D721Med (cell line): ENCODE measurements around the gene POLN.

Experiments
- DNase-seq: peaks from one replicate; pipeline ENCODE4 v3.0.0; 2011; ENCODE audit warnings: low spot score; ENCODE audit not compliant: insufficient read length
- FAIRE-seq: peaks from 2 replicates; lab custom pipeline; 2011; peaks lifted over from hg19 to GRCh38; lab: Jason Lieb, UNC
- TF ChIP-seq, protein P1 (sequence below): IDR thresholded peaks from 2 replicates; pipeline ENCODE4 v1.5.1; 2012; ENCODE audit warnings: mild to moderate bottlenecking, control low read depth; ENCODE audit not compliant: insufficient read depth; ENCODE audit errors: missing control alignments

POLN gene

DNA sequence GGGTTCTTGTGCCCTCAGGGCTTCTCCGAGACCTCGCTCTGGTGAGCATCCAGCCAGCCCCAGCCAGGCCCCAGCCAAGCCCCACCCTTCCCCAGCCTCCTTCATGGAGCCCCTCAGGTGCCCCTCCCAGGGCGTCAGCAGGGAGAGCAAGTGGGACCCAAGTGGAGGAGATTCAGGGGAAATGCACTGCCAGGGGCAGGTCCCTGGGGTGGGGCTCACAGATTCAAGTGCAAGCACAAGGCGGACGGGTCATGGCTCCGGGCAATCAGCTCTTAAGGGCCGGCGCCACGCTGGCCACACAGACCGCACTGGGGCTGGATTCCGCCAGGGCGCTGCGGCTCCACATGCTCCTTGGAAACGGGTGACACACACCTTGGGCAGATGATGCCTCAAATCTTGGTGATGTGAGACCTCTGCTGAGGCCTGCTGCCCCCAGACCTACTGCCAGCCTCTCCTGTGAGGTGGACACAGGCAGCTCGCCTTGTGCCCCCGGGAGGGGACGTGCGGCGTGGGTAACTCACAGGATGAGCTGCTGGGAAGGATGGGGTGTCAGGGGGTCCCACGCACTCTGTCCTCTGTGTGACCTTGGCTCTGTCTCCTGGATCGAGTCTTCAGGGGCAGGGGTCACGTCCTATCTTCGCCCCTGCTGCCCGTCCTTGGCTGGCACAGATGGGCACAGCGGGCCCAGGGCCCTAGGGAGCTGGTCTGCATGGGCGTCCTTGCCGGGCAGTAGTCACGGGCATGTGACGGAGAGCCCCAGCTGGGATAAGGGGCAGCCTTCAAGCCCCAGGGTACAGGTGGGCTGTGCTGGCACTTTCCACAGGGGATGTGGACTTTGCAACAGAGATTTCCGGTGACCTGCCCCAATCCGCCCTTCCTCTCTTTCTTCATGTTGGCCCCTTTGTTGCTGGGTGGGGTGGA lies 165.7 kb downstream of the POLN start:
- FAIRE-seq (no peak), DNase-seq (no peak)
- TF ChIP-seq, protein P1, sequence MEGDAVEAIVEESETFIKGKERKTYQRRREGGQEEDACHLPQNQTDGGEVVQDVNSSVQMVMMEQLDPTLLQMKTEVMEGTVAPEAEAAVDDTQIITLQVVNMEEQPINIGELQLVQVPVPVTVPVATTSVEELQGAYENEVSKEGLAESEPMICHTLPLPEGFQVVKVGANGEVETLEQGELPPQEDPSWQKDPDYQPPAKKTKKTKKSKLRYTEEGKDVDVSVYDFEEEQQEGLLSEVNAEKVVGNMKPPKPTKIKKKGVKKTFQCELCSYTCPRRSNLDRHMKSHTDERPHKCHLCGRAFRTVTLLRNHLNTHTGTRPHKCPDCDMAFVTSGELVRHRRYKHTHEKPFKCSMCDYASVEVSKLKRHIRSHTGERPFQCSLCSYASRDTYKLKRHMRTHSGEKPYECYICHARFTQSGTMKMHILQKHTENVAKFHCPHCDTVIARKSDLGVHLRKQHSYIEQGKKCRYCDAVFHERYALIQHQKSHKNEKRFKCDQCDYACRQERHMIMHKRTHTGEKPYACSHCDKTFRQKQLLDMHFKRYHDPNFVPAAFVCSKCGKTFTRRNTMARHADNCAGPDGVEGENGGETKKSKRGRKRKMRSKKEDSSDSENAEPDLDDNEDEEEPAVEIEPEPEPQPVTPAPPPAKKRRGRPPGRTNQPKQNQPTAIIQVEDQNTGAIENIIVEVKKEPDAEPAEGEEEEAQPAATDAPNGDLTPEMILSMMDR: no peak

DNA sequence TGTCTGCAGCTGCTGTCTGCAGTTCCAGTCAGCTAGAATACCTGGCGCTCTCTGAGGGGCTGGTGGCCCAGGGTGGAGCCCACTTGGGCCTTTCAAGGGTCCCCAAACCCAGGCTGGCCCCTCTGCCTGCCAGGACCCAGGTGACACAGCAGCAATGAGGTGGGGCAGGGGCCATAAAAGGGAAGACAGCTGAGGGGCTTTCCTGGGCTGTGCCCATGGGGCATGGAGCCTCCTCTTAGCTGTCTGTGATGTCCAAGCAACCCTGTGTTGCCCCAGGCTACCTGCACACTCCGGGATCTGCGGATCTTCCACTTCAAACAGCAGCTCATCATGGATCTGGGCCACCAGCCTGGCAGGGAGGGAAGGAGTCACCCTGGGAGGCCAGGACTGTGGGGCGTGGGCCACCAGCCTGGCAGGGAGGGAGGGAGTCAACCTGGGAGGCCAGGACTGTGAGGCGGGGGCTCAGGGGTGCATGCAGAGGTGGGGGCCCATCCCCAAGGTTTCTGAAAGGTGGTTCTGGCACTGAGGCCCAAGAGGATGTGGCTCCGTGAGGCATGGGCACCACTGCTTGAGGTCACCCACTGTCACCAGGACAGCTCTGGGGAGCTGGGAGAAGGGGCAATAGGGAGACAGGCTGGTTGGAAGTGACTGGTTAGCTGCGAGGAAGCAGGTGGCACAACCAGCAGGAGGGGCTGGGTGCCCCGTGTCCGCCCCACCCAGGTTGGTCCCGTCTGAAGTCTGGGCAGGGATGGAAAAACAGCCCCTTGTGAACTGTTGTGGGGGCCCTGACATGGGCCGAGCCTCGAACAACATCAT lies 166.5 kb downstream of the POLN start:
- FAIRE-seq (no peak), DNase-seq (no peak)
- TF ChIP-seq, protein P1: no peak

DNA sequence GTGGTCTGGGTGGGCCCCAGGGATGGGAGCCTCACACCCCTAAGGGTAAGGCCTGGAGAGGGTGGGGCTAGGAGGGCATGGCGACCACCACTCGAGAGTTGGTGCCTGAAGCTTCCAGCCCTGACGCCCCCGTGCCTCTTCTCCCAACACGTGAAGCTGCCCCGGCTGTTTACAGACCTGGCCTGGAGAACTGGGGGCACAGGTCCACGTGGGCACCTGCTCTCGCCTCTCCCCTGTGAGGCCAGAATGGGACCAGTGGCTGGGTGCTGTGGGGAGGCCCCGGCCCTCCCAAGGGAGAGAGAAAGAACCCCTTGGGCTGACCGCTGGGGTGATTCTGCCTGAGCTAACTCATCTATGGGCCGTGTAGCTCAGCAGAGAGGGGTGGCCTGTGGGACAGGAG lies 167.3 kb downstream of the POLN start:
- FAIRE-seq (no peak), DNase-seq (no peak)
- TF ChIP-seq, protein P1: no peak

DNA sequence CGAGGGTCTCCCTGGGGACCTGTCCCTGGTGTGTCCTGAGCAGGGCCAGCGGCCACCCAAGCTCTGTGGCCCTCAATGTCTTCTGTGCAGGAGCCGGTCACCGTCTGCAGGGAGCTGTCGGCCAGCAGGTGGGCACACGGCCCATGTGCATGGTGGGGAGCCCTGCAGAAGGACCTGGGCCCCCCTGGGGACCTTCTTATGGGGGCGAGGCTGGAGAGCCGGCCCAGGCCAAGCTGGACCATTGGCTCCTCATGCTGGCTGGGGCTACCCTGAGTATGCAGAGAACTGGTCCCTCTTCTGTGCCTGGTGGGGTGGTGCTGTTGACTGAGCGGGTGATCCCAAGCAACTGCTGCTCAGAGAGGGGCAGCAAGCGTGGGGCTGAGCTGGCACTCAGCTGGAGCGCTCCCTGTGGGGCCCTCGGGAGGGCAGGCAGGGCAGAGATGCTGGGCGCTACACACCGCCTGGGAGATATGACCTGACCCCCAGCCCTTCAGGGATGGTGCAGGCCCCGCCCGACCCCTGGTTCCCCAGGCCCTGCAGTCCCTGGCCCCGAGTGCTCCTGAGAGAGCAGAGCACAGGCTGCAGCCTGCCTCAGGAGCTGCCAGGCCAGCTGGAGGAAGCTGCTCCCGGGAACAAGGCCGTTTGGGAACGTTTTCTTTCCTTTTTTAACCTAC lies 168.0 kb downstream of the POLN start:
- DNase-seq: no peak
- TF ChIP-seq, protein P1: no peak
- no peak for FAIRE-seq

DNA sequence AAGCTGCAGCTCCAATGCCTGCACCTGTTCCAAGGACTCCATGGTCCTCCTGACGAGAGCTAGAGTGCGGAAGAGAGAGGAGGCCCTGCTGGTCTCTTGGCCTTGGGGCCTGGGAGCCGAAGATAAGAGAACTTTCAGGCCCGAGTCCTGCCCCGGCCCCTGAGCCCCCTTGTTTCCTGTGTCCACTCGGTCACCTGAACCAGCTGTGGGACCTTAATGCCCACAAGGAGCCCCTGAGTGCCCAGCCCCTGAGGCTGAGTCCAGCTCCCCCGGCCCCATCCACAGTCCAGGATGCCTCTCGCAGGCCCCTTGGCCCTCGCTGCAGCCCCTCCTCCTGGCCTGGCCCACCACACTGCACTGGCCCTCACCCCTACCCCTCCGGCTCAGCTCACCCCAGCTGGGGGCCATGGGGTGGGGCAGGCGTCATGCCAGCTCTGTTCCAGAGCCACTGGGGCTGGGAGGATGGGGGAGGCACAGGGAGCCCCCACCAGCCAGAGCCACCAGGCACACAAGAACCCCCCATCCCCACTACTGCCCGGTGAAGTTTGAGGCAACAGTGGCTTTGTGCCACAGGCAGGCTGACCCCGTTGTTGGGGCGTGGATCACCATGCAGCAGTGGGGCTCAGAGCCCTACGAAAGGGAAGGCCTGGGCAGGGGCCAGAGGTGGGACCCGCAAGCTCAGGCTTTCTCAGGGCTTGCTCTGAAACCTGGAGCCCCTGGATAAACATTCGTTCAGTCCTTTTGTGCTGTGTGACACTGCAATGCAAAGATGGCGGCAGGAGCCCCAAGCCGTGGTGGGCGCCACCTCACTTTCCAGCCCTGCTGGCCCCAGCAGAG lies 168.7 kb downstream of the POLN start:
- TF ChIP-seq, protein P1: no peak
- no peak for FAIRE-seq
- no peak for DNase-seq
